Activated gamma-delta T cell treated with Interleukin-2 at 50 U/mL for 16 hours (primary cell): ENCODE results near the gene DOCK2.
"Not testable (repeated sequence)": the region's sequence is repeated elsewhere in the genome, so short reads cannot be mapped to it uniquely, and the experiment has no call there.

ENCODE experiments used
- DNase-seq: peaks from one replicate; pipeline ENCODE4 v3.0.0-alpha.2; 2020

Gene DOCK2

GRCh38 chr5:169797577-169797976 is 160.5 kb downstream of the DOCK2 start:
- DNase-seq: no peak

- no peak for DNase-seq
These were observed 161.4 kb downstream of the DOCK2 start for GRCh38 chr5:169798438-169798837.

GRCh38 chr5:169798906-169799660 is 162.0 kb downstream of the DOCK2 start:
- no peak for DNase-seq

GRCh38 chr5:169801324-169801777 is 164.3 kb downstream of the DOCK2 start:
- no peak for DNase-seq

GRCh38 chr5:169801781-169802180 is 164.7 kb downstream of the DOCK2 start:
- no peak for DNase-seq

- no peak for DNase-seq
These were observed 166.3 kb downstream of the DOCK2 start for GRCh38 chr5:169803077-169803981.

GRCh38 chr5:169804861-169805260 is 167.8 kb downstream of the DOCK2 start:
- no peak for DNase-seq

GRCh38 chr5:169805527-169805934 is 168.5 kb downstream of the DOCK2 start:
- DNase-seq: no peak

GRCh38 chr5:169805937-169806700 is 169.0 kb downstream of the DOCK2 start:
- DNase-seq: no peak

- no peak for DNase-seq
These were observed 171.1 kb downstream of the DOCK2 start for GRCh38 chr5:169808118-169808581.

GRCh38 chr5:169808880-169809279 is 171.8 kb downstream of the DOCK2 start:
- DNase-seq: not testable (repeated sequence)

- DNase-seq: no peak
These were observed 172.2 kb downstream of the DOCK2 start for GRCh38 chr5:169809281-169809680.

GRCh38 chr5:169810524-169810923 is 173.4 kb downstream of the DOCK2 start:
- no peak for DNase-seq

GRCh38 chr5:169811023-169811422 is 173.9 kb downstream of the DOCK2 start:
- DNase-seq: no peak

GRCh38 chr5:169811680-169812079 is 174.6 kb downstream of the DOCK2 start:
- no peak for DNase-seq

- DNase-seq: no peak
These were observed 175.7 kb downstream of the DOCK2 start for GRCh38 chr5:169812786-169813185.

GRCh38 chr5:169814045-169814444 is 177.0 kb downstream of the DOCK2 start:
- DNase-seq: no peak

GRCh38 chr5:169814522-169814921 is 177.4 kb downstream of the DOCK2 start:
- no peak for DNase-seq

- no peak for DNase-seq
These were observed 180.0 kb downstream of the DOCK2 start for GRCh38 chr5:169817031-169817430.

GRCh38 chr5:169826618-169827017 is 189.5 kb downstream of the DOCK2 start:
- DNase-seq: no peak

- no peak for DNase-seq
These were observed 190.7 kb downstream of the DOCK2 start for GRCh38 chr5:169827769-169828168.

- no peak for DNase-seq
These were observed 191.3 kb downstream of the DOCK2 start for GRCh38 chr5:169828385-169828784.

- no peak for DNase-seq
These were observed 194.3 kb downstream of the DOCK2 start for GRCh38 chr5:169831331-169831730.
